NCI-H1105 (cell line): ENCODE measurements around the gene MALAT1.
"Not testable (repeated sequence)": the region's sequence is repeated elsewhere in the genome, so short reads cannot be mapped to it uniquely, and the experiment has no call there.

Experiments used
- DNase-seq: peaks from one replicate; lab custom pipeline; 2025; lab: John Stamatoyannopoulos, UW

The MALAT1 gene

GRCh38 chr11:65498977-65499712, at the start of gene MALAT1:
Gene MALAT1 (plus strand): TSS chr11:65499045.
- DNase-seq: peak; percentile 94

GRCh38 chr11:65451301-65451700, 47.5 kb upstream of the MALAT1 start:
- not testable (repeated sequence) for DNase-seq

- DNase-seq: not testable (repeated sequence)
Observed at GRCh38 chr11:65452259-65452658, 46.6 kb upstream of the MALAT1 start.

GRCh38 chr11:65452806-65453490, 45.9 kb upstream of the MALAT1 start:
- DNase-seq: no peak

- DNase-seq: no peak
Observed at GRCh38 chr11:65454311-65454695, 44.5 kb upstream of the MALAT1 start.

GRCh38 chr11:65454696-65455456, 44.0 kb upstream of the MALAT1 start:
- DNase-seq: peak; percentile 82

- no peak for DNase-seq
Observed at GRCh38 chr11:65456418-65456817, 42.4 kb upstream of the MALAT1 start.

GRCh38 chr11:65459552-65459951, 39.3 kb upstream of the MALAT1 start:
- no peak for DNase-seq

- DNase-seq: not testable (repeated sequence)
Observed at GRCh38 chr11:65465471-65465870, 33.4 kb upstream of the MALAT1 start.

- DNase-seq: not testable (repeated sequence)
Observed at GRCh38 chr11:65467306-65467705, 31.5 kb upstream of the MALAT1 start.

- peak; percentile 51 for DNase-seq
Observed at GRCh38 chr11:65468874-65469333, 29.9 kb upstream of the MALAT1 start.

GRCh38 chr11:65470433-65471049, 28.3 kb upstream of the MALAT1 start:
- no peak for DNase-seq

- peak; percentile 22 for DNase-seq
Observed at GRCh38 chr11:65471447-65471891, 27.4 kb upstream of the MALAT1 start.

GRCh38 chr11:65472588-65473277, 26.1 kb upstream of the MALAT1 start:
- DNase-seq: not testable (repeated sequence)

GRCh38 chr11:65473278-65473860, 25.5 kb upstream of the MALAT1 start:
- no peak for DNase-seq

GRCh38 chr11:65474864-65475263, 24.0 kb upstream of the MALAT1 start:
- DNase-seq: no peak

- DNase-seq: no peak
Observed at GRCh38 chr11:65476632-65477148, 22.2 kb upstream of the MALAT1 start.

GRCh38 chr11:65477149-65477965, 21.5 kb upstream of the MALAT1 start:
- DNase-seq: peak; percentile 89

GRCh38 chr11:65478388-65479183, 20.3 kb upstream of the MALAT1 start:
- no peak for DNase-seq
